ENCODE results near the gene PPP1R13L. TPM values are rescaled to one million over a fixed set of nuclear protein-coding genes. Genes with fewer than 3 reads are reported as not detected.

The PPP1R13L gene
- total RNA-seq, 1 donor from 2014 or later: 12.9 TPM

- intact Hi-C loops (cut with micrococcal nuclease): loop anchor here (1.0 kb wide), 3 partner anchors 35 to 192 kb away; partner anchors contain the start of genes BLOC1S3, PPP1R13L and TRAPPC6A
Observed at GRCh38 chr19:45370410-45371204, 34.3 kb downstream of the PPP1R13L start, which contains the start of gene ERCC2. TSS of gene ERCC2 (minus strand) at chr19:45370573. CDS start at chr19:45370540, 33 bp downstream.

DNA sequence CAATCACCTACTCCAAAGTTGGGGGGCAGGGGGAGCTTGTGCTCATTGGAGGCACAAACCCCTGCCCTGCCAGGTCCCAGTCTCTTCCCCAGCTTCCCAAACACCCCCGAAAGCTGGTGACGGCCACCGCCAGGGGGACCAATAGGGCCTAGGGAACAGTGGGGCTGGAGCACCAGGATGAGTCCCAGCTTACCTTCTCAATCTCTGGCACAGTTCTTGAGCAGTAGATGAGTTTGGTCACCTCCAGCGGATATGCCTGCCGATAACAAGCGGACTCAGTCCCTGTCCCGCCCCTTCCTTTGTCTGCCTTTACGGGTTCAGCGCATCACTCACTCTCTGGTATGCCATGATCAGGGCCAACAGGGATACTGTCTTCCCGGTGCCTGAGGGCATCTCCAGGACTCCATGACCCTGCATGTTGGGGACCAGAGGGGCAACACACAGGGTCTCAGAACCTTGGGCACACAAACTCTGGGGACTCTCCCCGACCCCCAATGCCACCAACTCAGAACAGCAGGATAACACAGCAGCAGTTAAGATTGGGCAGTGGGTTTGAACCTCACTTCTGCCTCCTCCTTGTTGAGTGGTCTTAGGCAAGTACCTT, 36.0 kb downstream of the PPP1R13L start:
- intact Hi-C loops (cut with micrococcal nuclease): no loop called here

DNA sequence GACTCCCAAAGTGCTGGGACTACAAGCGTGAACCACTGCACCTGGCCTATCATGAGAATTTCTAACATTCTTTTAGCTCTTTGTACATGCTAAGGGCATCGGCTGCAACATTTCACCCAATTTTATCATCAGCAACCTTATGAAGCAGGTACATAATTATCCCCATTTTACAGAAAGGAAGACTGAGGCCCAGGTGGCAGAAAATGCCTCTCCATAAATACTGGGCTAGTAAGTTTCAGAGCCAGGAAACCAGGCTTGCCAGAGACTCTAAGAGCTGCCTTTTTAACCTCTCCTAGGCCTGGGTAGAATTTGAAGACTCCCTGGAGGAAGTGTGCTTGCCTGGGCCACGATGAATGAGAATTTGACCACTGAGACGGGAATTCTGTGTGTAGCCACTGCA, 36.7 kb downstream of the PPP1R13L start:
- intact Hi-C loops (cut with micrococcal nuclease): no loop called here

- intact Hi-C loops (cut with micrococcal nuclease): no loop called here
Observed at GRCh38 chr19:45364696-45365095, 40.2 kb downstream of the PPP1R13L start.

GRCh38 chr19:45363861-45364459, 40.9 kb downstream of the PPP1R13L start:
- intact Hi-C loops (cut with micrococcal nuclease): no loop called here

DNA sequence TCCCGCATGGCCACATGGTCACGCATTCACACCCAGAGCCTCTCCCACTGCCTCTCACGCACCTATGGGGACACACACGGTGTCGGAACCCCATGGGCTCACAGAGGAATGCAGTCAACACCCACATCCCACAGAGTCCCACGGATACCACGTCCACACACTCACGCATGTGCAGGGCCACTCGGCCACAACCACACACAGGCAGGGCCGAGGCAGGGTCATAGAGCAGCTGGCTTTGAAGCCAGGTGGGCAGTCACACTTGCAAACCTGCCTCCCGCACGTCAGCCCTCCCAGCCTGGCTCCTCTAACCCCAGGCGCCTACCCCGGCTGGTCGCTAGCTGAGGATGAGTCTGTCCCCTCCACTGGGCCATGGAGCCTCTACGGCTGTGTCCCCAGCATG, 42.6 kb downstream of the PPP1R13L start:
- intact Hi-C loops (cut with micrococcal nuclease): no loop called here

GRCh38 chr19:45361608-45362007, 43.3 kb downstream of the PPP1R13L start:
- intact Hi-C loops (cut with micrococcal nuclease): no loop called here

DNA sequence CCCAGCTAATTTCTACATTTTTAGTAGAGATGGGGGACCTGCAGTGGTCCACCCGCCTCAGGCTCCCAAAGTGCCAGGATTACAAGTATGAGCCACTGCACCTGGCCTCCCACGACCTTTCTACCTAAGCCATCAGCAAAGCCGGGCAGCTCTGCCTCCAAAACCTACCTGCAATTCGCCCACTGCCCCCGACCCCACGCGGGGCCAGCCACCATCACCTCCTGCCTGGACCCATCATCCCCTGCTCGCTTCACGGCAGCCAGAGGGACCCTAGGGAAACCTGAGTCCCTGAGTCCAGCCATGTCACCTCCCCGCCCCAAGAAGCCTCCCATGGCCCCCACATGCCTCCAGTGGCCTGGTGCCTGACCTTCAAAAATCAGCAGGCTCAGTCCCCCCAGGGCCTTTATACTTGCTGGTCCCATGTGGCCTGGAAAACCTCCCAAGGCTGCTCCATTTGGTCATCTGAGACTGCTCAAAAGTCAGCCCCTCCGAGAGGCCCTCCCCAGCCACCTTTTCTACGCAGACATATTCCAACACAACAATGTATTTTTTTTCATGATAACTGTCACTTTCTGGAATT, 46.6 kb downstream of the PPP1R13L start:
- intact Hi-C loops (cut with micrococcal nuclease): no loop called here

- intact Hi-C loops (cut with micrococcal nuclease): no loop called here
Observed at GRCh38 chr19:45357445-45357783, 47.5 kb downstream of the PPP1R13L start.

DNA sequence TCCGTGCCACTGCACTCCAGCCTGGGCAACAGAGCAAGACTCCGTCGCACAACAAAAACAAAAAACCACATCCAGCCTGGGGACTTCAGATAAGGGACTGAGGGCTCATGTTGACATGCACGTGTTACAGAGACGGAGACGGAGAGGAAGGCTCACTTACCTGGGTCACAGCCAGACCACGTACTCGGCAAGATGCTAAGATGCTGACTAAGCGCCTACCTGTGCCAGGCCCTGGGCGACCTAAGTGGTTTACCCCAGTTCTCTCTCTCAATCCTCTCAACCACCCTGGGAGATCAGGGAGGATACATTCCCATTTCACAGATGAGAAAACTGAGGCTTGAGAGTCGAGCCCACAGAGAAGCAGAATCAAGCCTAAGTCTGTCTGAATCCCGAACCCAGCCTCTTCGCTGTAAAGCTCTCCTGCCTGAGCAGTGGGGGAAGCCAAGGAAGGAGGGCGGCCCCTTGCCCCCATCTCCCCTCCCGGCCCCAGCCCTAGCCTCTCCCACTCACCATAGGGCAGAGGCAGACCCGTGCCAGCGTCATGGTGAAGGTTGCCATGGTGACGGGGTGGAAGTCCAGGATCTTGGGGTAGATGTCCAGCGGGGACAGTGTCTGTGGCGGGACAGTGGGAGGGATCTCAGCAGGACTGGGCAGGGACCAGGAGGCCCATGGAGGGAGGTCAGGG, 48.0 kb downstream of the PPP1R13L start:
- intact Hi-C loops (cut with micrococcal nuclease): no loop called here

GRCh38 chr19:45355910-45356309, 49.0 kb downstream of the PPP1R13L start:
- intact Hi-C loops (cut with micrococcal nuclease): no loop called here

DNA sequence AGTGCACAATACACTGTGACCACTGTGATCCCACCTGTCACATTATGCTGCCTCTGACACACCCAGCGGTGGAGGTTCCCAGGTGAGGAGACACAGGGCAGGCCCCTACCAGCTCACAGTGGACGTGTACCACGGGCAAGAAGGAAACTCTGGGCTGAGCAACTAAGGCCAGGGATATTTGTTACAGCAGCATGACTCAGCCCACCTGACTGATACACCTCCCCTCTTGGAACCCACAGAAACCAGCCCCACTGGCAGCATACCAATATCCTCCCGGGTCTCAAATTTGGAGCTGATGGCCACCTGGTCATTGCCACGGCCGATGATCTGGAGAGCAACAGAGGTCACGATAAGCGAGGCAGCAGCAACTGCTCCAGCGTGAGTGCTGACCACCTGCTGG, 49.5 kb downstream of the PPP1R13L start:
- intact Hi-C loops (cut with micrococcal nuclease): no loop called here

DNA sequence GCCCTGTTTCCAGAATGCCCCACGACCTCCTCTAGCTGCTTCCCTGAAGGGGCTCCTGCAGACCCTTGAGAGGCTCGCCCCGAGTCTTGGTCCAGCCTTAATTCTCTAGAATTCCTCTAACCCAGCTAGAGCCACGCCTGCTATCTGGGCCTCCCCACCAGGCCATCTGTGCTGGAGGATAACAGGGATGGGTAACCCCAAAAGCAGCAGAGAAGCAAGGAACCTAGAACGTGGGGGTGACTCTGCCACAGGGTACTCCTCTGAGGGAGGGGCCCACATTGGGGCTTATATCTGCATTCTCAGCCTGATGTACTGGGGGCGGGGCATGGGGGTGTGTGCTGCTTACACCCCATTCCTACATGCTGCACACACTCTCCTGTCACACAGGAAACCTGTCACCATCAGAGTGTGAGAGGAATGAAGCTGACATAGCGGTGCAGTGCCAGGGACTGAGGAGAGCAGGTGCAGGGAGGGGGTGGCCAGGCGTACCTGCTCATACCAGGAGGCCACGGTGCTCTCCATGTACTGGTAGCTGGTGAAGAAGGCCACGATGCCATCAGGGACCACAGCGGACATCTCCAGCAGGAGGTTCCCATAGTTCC, 50.5 kb downstream of the PPP1R13L start:
- intact Hi-C loops (cut with micrococcal nuclease): no loop called here

- intact Hi-C loops (cut with micrococcal nuclease): no loop called here
Observed at GRCh38 chr19:45352914-45353796, 51.7 kb downstream of the PPP1R13L start.

DNA sequence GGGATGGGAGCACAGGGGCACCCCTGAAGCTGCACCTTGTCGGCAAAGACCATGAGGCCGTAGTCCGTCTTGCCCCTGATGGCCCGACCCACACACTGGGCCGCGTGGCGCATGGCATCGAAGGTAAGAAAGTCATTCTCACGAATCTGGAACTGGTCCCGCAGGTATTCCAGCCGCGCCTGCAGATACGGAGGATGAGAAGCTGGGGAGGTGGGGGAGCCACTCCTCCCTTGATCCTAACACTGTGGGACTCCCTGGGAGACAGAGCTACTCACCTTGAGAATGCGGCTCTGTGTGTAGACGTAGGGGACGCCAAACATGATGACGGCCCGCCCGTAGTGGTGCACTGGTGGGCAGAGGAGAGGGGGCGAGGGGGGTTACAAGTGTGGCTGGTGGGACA, 52.4 kb downstream of the PPP1R13L start:
- intact Hi-C loops (cut with micrococcal nuclease): no loop called here

DNA sequence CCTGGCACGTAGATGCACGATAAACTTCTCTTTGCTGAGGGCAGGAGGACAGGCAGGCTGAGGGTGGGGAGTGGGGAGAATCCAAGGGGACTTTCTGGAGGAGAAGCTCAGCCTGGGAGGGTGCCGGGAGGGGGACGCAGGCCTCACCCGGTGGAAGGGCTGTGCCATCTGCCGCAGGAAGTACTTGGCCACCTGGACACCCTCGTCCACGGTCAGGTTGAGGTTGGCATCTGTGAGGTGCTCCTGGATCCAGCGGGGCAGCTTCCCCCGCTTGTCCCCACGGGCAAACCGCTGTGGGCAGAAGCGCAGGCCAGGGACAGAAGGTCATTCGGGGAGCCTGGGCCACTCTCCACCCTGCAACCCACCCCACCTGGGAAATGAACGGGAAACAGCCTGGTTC, 52.8 kb downstream of the PPP1R13L start:
- intact Hi-C loops (cut with micrococcal nuclease): no loop called here

- intact Hi-C loops (cut with micrococcal nuclease): no loop called here
Observed at GRCh38 chr19:45351401-45351952, 53.4 kb downstream of the PPP1R13L start.

DNA sequence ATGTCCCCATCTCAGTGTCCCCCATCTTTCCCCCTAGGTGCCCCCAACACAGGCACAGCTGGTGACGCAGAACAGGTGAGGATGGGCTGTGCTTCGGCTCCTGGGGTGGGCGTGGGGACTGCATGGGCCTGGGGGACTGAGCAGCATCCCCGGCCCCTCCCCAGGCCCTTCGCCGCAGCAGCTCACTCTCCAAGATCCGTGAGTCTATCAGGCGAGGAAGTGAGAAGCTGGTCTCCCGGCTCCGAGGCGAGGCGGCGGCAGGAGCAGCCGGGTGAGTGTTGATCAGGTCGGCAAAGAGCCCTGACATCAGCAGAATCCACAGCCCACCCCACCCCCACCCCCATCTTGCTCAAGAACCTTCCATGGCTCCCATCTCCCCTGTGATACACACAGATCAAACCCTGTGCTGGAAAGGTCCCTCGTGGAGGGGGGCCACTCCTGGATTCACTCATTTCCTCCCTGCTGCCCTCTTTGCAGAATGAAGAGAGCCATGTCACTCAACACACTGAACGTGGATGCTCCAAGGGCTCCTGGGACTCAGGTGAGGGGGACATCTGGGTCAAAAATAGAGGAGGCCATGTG, 54.3 kb downstream of the PPP1R13L start:
- intact Hi-C loops (cut with micrococcal nuclease): no loop called here

DNA sequence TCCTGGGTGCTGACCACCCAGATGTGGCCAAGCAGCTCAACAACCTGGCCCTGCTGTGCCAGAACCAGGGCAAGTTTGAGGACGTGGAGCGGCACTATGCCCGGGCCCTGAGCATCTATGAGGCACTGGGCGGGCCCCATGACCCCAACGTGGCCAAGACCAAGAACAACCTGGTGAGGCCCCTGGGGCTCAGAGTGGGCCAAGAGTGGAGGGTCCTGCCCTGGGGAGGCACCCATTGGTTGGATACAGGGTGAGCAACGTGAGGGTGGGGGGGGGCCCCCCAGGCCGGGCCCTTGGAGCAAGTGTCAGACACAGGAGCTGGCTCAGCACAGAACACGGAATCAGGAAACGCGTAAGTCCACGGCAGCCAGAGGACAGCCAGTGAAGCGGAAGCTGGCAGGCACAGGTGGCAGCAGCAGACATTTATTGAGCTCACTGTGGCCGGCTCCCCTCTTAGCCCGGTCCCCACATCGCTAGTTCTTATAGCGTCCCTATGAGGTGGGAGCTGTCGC, 55.4 kb downstream of the PPP1R13L start:
- intact Hi-C loops (cut with micrococcal nuclease): no loop called here
